H54 (cell line): Measurements from ENCODE around the gene SLC23A3.

Experiments used
- DNase-seq: peaks from one replicate; pipeline ENCODE4 v3.0.0; 2011; ENCODE audit warnings: low spot score, mixed read lengths; ENCODE audit not compliant: insufficient read length
- FAIRE-seq: peaks from 3 replicates; lab custom pipeline; 2011; peaks lifted over from hg19 to GRCh38; lab: Jason Lieb, UNC
- POLR2A ChIP-seq: IDR thresholded peaks from 2 replicates; pipeline ENCODE4 v1.6.1; 2011; ENCODE audit warnings: low read depth, mild to moderate bottlenecking, low read length

SLC23A3 gene

DNA sequence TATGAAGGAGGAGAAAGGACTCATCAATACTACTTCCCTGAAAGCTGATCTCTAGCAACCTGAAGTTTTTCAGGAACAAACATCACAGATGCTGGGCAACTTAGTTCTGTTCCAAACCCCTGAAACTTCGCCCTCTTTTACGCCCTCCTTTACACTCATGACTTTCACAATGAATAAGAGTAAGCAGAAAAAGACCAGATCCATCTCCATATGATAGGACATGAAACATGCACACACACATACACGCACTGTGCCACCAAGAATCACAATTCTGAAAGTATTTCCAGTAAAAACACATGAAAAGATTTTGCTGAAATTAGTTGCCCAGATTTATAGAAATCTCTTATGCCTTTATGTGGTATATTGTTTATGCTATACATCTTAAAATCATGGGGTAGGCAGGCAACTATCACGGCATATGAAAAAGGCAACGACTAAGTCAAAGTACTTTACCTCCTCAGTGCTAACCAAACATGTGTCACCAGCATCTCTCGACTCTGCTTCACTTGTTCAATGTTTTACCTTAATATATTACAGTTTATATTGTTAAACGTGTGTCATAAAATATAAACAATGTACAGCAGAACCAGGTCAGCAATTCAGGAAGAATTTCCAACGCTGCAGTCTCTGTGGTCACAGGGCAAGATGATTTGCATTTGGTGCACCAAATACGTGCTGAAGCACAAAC, 57.0 kb downstream of the SLC23A3 start:
- DNase-seq = no peak
- TF ChIP-seq POLR2A = no peak
- FAIRE-seq = no peak

DNA sequence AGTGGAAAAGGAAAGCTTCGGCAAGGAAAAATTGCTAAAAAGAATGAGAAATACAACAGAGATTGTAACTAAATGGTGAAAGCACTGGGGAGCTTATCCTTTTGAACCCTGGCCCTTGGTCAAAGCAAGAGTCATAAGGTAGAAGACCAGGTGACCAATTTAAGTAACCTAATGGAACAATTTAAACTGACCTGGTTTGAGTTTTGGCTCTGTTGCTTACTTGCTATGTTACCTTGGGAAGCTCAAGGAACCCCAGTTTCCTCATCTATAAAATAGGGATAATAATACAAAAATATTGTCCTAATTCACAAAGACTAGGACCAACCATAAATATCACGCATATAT, 57.8 kb downstream of the SLC23A3 start:
- no peak for TF ChIP-seq POLR2A
- no peak for FAIRE-seq
- DNase-seq = no peak
